Activated naive CD8-positive, alpha-beta T cell treated with anti-CD3 and anti-CD28 coated beads, Interleukin-2, amount 50 U/mL, for 16 hours (primary cell): ENCODE data around the gene SATL1.
"Not testable (repeated sequence)": the region's sequence is repeated elsewhere in the genome, so short reads cannot be mapped to it uniquely, and the experiment has no call there.

Experiments used
- DNase-seq: peaks from one replicate; pipeline ENCODE4 v3.0.0-alpha.2; 2020; ENCODE audit warnings: low read depth, low spot score

The SATL1 gene, protein sequence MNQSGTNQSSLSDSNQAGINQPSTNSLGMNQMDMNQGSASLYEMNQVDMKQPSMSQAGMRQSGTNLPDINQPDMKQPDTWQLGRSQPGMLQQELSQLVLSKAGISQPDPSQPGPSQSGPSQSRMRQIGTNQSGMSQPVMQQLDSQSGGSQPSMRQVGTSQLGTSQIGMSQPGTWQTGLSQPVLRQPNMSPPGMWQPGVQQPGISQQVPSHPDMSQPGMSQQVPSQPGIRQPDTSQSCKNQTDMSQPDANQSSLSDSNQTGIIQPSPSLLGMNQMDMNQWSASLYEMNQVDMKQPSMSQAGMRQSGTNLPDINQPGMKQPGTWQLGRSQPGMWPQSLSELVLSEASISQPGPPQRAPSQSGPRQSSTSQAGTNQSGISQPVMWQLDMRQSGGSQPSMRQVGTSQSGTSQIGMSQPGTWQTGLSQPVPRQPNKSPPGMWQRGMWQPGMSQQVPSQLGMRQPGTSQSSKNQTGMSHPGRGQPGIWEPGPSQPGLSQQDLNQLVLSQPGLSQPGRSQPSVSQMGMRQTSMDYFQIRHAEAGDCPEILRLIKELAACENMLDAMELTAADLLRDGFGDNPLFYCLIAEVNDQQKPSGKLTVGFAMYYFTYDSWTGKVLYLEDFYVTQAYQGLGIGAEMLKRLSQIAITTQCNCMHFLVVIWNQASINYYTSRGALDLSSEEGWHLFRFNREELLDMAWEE

DNA sequence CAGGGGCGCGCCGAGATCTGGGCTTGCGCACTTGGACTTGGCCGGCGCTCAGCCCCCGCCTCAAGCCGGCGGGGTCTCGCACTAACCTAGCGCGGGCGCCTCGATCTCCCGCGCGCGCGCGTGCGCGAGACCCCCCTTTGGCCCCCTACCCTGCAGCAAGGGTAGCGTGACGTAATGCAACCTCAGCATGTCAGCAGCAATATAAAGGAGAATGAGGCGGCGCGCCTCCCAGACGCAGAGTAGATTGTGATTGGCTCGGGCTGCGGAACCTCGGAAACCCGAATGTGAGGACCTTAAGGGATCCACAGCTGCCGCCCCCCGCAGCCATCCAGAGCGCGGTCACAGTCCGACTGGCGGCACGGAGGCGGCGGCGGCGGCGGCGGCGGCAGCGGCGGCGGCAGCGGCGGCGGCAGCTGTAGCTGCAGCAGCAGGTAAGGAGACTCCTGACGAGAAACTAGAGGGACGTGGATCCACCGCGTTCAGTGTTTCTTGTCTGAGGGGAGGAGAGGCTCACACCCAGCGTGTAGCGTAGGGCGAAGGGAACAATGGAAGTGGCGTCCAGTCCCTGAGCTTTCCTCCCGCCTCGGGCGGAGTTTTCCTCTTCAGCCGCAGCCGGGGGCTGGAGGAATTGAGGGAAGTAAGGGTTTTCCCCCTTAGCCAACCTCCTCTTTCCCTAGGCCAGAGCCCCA lies at the start of gene SATL1, which contains the start of gene ZNF711:
Gene SATL1 (minus strand): TSS at position 19 of the 689 bp plus-strand sequence. CDS start 134,811 bp downstream, outside the sequence.
Gene ZNF711 (plus strand): TSS at position 231 of the 689 bp plus-strand sequence. CDS start 3,582 bp downstream, outside the sequence.
- DNase-seq: no peak

DNA sequence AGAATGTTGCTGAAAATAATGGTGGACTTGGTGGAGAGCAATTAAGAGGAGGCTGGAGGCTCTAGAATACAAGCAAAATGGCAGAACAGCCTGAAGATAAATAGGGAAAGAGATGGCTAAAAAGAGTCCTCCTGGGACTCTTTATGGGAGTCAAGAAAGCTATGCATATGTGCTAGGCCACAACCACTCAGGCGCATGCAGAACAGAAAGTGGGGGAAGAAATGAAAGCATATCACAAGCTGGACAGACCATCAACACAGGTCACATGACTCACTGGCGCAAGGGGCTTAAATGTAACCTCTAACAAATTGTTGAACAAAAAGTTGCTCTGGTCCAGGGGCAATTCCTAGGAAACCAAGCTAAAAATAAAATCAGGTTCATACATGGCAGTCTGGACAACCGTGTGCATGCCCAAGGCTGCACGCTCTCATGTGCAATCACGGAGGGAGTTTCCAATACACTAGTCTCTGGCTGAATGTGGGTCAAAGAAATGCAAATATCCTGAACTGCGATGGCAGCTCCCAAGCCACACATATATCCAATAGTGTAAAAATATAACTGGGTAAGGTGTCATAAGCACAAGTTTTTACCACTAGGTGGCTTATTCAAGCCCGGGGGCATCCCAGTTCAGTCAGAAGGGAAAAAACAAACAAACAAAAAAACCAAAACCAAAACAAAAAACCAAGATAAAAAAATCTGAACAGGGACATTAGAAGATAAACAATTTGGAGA lies 45.6 kb upstream of the SATL1 start:
- DNase-seq: no peak

DNA sequence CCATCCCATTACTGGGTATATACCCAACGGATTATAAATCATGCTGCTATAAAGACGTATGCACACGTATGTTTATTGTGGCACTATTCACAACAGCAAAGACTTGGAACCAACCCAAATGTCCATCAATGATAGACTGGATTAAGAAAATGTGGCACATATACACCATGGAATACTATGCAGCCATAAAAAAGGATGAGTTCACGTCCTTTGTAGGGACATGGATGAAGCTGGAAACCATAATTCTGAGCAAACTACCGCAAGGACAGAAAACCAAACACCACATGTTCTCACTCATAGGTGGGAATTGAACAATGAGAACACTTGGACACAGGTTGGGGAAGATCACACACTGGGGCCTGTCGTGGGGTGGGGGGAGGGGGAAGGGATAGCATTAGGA lies 41.7 kb upstream of the SATL1 start:
- not testable (repeated sequence) for DNase-seq

DNA sequence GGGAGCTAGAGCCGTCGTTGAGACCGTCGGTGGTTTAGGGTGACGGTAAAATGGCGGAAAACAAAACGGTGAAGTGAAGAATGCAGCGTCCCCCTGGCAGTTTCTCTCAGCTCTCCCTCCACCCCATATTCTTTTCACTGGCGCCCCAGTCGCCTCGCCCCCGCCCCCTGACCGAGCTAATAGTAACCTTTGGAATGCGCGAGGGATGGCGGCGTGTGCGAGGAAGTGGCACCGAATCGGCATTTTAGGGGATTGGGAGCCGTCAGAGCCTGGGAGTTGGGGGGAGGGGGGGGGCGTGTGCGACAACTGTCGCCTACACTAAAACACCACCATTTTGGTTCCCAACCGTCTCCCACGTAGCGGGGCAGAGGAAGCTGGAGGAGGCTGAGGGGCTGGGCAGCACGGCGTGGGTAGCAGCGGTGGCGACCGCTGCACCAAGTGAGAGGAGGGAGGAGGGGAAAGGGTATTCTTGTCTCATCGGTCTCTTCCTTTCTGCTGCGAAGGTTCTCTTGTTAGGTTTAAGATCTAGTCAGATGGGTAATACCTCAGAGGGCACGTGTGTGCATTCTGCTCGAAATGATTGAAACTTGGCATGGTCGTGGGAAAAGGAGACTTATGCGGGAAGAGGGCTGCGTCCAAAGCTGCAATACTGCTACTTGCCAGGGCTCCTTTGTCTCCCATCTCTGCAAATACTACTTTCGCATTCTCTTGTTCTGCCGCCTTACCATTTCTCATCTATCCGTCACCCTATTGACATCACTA lies 1.1 kb upstream of the SATL1 start:
- DNase-seq: no peak

DNA sequence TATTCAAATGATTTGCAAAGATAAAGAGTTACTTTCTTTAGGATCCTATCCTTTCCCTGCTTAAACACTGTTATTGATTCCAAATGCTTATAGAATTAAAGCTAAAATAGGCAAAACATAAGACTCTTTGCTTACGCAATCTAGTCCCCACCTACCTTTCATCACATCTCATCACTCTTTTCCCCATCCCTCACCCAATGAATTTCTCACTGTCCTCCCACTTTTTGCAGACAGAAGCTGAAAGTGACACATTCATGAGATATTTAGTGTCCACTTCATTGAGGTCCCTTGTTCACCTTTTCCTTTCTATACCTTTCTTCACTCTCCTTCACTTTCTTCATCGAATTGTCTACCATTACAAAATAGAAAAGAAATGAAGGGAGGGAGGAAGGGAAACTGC lies 424 bp downstream of the SATL1 start:
- DNase-seq: no peak

DNA sequence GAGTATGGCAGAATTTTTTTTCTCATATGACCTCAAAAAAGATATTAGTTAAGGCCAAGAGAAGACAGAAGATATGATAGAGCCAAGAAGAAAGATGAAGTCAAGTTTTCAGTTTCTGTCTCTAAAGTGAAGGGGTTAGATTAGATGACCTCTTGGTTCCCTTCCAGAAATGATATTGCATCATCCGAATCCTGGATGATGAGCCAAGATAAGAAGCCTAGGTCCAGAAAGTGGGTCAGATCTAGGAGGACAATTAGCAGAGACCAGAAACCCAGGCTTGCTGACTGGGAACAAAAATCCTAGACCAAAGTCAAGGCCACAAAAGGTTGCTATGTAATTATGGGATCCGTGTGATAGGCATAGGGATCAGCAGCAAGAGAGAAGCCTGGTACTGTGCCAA lies 20.2 kb downstream of the SATL1 start:
- DNase-seq: no peak

DNA sequence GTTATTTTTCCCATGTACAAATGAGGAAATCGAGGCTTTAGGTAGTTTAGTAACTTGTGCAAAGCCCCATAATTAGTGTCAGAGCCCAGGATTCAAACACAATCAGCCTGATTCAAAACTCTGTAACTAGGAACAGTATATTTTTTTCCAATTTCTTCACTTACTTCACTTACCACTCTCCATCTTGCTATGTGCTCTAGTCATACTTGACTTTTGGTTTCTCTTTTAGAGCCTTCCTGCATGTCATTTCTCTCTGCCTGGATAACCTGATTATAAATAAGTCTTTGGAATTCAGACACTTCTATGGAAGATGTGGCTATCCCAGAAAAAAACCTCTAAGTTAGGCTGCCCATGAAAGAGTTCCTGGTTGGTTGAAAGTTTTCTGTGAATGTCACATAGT lies 22.2 kb downstream of the SATL1 start:
- DNase-seq: no peak

DNA sequence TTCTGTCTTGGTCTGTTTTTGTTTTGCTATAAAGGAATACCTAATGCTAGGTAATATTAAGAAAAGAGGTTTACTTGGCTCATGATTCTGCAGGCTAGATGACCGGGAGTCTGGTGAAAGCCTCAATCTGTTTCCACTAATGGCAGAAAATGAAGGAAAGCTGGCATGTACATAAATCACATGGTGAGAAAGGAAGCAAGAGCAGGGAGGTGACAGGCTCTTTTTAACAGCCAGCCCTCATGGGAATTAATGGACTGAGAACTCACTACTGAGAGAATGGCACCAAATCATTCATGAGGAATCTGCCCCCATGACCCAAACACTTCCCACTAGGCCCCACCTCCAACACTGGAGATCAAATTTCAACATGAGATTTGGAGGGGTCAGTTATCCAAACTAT lies 27.6 kb downstream of the SATL1 start:
- DNase-seq: no peak

DNA sequence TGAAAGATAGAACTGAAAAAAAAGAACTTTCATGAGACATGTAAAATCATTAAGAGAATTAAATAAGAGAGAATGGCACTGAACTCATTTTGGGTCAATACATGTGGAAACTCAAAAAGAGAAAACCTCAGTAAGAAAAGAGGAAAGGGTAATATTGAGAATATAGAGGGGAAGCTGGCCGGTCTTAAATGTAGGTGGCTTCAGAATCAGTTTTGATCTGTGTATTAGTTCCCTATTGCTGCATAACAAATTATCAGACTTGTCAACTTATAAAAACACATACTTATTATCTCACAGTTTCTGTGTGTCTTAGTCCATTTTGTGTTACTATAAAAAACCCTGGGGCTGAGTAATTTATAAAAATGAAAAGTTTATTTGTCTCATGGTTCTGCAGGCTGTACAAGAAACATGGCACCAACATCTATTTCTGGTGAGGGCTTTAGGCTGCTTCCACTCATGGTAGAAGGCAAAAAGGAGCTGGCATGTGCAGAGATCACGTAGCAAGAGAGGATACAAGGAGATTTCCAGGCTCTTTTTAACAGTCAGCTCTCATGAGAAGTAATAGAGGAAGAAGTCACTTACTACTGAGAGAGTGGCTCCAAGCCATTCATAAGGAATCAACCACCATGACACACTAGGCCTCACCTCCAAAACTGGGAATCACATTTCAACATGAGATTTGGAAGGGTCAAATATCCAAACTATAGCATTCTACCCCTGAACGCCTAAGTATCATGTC lies 29.6 kb downstream of the SATL1 start:
- no peak for DNase-seq

DNA sequence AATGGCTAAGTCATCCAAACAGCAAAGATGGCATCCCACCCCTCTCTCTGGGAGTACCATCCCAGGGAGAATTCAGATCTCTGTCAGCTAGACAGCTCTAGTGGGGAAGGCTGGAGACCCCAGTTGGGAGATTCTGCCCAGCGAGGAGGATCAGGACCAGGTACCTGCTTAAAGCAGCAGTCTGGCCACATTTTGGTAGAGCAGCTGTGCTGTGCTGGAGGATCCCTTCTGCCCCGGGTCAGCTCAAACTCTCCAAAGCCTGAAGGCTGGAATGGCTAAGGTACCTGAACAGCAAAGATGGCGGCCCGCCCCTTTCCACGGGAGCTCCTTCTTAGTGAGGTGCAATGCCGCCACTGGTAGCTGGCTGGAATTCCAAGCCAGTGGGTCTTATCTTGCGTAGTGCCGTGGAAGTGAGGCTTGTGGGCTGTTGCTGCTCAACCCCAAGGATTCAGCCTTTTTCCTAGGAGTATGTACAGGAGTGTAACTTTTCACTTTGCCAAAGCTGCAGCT lies 40.1 kb downstream of the SATL1 start:
- no peak for DNase-seq

DNA sequence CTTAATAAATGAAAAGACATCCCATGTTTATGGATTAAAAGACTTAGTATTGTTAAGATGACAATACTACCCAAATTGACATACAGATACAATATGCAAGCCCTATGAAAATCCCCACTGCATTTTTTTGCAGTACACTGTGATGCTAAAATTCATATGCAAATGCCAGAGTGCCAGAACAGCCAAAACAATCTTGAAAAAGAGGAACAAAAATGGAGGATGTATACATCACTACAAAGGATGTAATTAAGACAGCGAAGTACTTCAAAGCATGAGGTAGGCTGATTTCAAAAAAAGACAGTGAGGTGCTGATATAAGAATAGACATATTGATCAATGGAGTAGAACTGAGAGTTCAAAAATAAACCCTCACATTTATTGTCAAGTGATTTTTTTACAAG lies 47.3 kb downstream of the SATL1 start:
- no peak for DNase-seq

DNA sequence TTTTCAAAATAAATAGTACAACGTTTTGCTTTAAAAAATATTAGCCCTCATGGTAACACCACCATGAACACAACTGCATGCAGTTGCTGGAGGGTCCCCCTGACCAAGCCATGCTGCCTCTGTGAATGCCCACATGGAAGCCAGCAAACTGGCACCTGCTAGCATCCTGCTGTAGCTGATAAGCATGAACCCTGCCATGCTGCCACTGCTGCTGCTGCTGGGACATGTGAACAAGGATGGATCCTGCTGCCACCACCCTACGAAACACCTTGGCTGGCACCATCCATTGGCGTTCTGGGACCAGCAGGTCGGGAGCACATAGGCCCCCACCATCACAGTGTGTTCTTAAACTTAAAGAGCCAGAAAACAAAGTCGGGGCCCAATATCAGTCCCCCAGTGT lies 83.9 kb downstream of the SATL1 start:
- no peak for DNase-seq

DNA sequence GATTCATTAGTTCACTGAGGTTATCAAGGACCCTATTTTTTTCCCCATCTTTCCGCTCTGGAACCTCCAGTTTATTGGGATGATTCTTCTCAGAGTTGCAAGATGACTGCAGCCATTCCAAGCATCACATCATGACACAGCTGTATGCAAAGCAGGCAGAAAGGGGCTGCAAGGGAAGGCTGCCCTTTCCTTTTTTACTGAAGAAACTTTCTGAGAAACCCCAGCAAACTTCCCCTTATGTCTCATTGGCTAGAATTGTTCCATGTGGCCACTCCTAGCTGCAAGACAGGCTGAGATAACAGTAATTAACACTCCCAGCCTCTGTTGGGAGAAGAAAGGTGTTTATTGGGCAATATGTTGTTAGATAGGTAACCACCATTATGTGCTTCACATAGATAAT lies 102.6 kb downstream of the SATL1 start:
- DNase-seq: no peak

DNA sequence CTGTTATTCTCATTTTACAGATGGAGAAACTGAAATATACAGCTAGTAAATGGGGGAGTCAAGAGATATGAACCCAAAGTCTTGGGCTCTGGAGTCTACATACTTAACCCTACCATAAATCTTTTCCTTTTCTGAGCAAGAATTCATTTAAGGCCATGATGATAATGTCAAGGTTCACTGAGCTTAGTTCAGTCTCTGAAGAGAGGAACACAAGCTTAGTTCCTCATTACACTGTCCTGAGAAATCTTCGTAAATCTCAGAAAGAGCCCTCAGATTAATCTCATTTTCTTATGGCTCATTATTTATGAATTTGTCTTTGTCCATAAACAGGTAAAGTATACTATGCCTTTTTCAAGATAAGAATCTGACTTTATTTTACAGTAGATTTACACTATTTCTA lies 104.2 kb downstream of the SATL1 start:
- DNase-seq: no peak

DNA sequence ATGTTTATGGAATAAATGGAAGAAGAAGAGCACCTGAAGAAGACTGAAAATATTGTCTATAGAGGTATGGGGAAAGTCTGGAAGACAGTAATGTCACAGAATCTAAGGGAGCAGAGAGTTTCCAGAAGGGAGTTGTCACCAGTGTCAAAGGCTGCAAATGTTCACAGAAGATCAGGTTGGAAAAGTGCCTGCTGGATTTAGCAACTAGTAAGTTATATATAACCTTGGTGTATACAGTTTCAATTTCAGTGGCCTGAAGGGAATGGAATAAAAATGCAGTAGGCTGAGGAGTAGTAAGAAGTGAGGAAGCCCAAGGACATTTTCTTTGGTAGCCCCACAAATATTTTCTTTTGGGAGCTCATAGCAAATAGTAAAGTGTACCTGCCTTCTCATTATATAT lies 107.2 kb downstream of the SATL1 start:
- DNase-seq: no peak

DNA sequence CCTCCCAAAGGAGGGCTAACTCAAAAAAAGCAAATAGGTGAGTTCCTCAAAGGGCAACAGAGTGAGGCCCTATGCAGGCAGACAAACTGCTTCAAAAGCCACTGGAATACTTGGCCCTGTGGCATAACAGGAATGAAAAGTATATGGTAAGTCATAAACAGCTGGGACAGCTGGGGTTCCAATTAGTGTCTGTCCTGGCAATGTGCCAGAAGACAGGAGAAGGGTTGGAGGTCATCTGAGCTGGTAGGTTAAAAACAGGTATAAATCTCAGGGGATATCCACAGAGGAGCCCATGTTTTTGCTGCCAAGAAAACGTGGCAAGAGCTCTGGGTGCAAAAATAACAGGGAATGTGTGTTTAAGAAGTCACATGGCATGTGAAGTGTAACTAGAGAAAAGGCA lies 128.3 kb downstream of the SATL1 start:
- no peak for DNase-seq

DNA sequence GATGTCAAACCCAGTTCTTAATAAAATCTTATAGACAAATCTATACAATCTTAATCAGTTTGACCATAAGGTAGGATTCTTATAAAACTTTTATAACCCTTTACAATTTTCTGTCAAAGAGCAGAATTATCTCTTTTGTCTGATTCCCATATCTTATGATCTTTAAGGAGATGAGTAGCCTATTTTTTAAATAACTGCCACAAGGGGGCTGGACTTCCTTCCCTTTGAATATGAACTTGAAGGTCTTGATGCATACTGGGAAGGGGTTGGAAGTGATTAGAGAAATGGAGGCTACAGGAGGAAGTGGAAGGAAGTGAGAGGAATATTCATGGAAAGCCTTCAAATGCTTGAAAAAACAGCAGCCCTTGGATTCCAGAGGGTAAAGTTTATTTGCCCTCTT lies 128.8 kb downstream of the SATL1 start:
- DNase-seq: no peak

DNA sequence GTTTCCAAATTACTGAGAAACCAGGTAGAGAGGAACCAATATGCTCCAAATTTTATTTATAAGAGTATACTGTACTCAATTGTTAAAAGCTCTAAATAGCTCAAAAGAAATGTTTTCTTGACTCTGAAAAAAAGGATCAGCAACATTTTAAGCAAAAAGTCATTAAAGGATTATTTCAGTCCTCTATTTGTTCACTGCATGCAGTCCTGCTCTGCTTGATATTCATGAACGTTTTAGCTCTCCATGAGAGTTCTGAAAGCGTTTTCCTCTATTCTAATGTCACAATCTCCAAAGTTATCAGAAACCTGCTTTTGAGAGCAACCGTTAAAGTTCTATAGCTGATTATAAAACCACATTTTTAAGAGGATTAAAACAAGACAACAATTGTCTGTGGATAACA lies 129.4 kb downstream of the SATL1 start:
- no peak for DNase-seq

DNA sequence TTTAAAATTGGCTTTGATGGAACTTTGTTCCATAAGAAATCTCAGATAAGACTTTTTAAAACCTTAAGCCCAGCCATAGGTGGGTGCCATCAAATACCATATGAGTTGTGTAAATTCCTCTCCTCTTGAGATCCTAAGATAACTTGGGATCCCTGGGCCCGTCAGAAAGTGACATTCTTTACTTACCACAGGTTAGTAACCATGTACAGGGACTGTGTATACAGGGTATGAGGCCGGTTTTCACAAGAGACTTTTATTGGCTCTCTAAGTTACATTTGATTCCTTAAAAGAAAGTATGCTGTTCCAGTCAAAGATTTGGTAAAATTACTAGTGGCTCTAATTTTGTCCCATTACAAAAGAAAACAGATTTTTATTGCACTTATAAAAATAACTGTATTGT lies 129.8 kb downstream of the SATL1 start:
- no peak for DNase-seq

DNA sequence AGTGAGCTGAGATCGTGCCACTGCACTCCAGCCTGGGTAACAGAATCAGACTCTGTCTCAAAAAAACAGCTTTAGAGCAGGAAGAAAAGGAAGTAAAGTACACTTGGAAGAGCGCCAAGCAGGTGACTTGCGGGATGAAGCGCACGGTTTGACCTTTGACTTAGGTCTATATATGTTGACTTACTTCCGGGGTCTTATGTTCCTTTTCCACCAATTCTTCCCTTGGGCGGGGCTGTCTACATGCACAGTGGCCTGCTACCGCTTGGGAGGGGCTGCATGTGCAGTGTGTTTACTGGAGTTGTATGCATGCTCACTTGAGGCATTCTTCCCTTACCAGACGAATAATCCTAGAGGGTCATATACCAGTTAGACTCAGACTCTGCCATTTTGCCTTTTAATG lies 131.3 kb downstream of the SATL1 start:
- no peak for DNase-seq
